Subcutaneous abdominal adipose tissue (tissue), 5 donors: ENCODE measurements around the gene CDS2.
A peak's percentile ranks its signal among the peaks of the same experiment; 100 is the strongest.

Experiments
- H3K27ac ChIP-seq: one replicate; pipeline ENCODE4 v1.7.0; 2013; ENCODE audit warnings: low read depth, mild to moderate bottlenecking, inconsistent platforms, low read length, moderate library complexity
- H3K27me3 ChIP-seq, 5 donors: one replicate each; pipeline ENCODE4 v1.7.0; 2013; ENCODE audit warnings: low read length in 5 of 5, inconsistent platforms in 1 of 5; ENCODE audit not compliant: control insufficient read depth in 5 of 5, insufficient read depth in 4 of 5
- H3K36me3 ChIP-seq, 5 donors: one replicate each; pipeline ENCODE4 v1.7.0; 2013; ENCODE audit warnings: low read length in 5 of 5; ENCODE audit not compliant: control insufficient read depth in 5 of 5, insufficient read depth in 5 of 5
- H3K4me1 ChIP-seq, 5 donors: one replicate each; pipeline ENCODE4 v1.7.0; 2013; ENCODE audit warnings: low read length in 5 of 5, mild to moderate bottlenecking in 3 of 5, moderate library complexity in 1 of 5; ENCODE audit not compliant: control insufficient read depth in 5 of 5, insufficient read depth in 5 of 5
- H3K4me3 ChIP-seq, 5 donors: one replicate each; pipeline ENCODE4 v1.7.0; 2013; ENCODE audit warnings: low read length in 5 of 5, low read depth in 1 of 5
- H3K9ac ChIP-seq, 5 donors: one replicate each; pipeline ENCODE4 v1.7.0; 2013; ENCODE audit warnings: low read length in 5 of 5, mild to moderate bottlenecking in 4 of 5, moderate library complexity in 3 of 5
- H3K9me3 ChIP-seq, 5 donors: one replicate each; pipeline ENCODE4 v1.7.0; 2013; ENCODE audit warnings: low read length in 5 of 5; ENCODE audit not compliant: control insufficient read depth in 5 of 5
- donor health status: healthy.
- donor health status: healthy.
- donor health status: healthy.
- donor health status: healthy.
- donor health status: healthy.

Gene CDS2

DNA sequence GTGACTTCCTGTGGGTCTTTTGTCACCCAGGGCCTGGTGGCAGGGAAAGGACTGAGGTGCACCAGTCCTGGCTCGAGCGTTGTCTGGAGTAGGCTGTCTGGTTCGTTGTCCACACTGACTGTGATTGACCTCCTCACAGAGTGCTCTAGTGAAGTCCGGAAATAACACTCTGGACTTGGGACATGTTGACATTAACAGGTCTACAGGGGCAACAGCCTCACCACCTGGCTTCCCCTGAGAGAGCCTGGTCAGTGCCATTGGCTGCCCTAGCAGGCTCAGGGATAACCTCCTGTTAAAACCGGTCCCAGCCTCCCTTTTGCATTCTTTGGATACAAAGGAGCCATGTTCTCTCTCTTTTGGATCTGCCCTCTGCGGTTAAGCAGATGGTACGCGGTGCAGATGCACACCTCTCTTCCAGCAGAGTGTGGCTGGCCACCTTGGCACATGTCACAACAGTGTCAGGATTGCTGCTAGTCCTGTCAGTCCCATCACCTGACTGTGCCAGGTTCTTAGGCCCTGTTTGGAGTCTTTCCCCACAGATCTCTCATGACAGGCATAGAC, 46.2 kb downstream of the CDS2 start:
- Histone ChIP-seq H3K4me3 (no peak overlapping the region), H3K4me1 (peaks cover 8 to 85% (median 55%) of the 10 kb centered on the region in 5 donors), H3K27ac (peak overlapping the region; percentile 9), H3K27me3 (no peaks in the 10 kb centered on the region), H3K9me3 (no peaks in the 10 kb centered on the region), H3K9ac (peak overlapping the region in 1 of 5 donors; percentile 14), H3K36me3 (peaks cover 0 to 22% (median 21%) of the 10 kb centered on the region in 5 donors)

DNA sequence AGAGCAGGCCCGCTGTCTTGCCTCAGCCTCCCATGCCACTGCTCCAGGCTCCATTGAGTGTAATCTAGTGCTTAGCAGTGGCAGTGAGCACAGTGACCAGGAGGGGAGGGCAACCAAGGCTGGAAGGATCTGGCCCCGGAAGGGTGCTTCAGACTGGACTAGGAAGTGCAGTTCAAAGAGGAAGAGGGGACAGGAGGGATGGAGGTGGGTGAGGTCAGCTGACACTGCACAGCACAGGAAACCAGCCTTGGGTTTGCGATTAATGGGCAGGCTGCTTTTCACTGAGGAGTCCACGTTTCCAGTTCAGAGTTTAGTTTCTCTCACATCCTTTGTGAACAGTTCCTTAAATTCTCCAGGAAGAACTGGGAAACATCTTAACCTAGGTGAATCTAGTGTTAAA, 46.9 kb downstream of the CDS2 start:
- Histone ChIP-seq H3K9me3 (no peaks in the 10 kb centered on the region), H3K27me3 (no peaks in the 10 kb centered on the region), H3K27ac (peak overlapping the region; percentile 9), H3K9ac (no peak overlapping the region), H3K4me3 (no peak overlapping the region), H3K36me3 (peaks cover 0 to 30% (median 26%) of the 10 kb centered on the region in 5 donors), H3K4me1 (peaks cover 5 to 87% (median 50%) of the 10 kb centered on the region in 5 donors)

DNA sequence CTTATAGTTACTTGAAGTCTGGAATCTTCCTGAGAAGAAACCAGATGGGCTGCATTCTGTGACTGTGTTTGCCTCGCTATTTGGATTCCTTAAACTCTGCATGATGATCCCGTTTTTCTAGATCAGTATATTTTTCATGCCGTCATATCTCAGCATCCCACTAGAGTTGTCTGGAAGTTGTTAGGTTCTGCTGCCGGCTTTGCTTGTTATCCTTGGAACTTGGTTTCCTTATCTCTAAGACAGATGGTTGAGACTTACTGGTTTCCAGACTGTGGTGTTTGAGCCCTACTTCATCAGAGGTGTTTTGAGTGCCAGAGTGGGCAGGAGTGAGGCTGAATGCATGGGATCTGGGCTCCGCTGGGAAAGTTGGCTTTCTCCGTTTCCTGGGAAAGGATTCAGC, 50.3 kb downstream of the CDS2 start:
- Histone ChIP-seq H3K27ac (no peak overlapping the region), H3K4me3 (no peak overlapping the region), H3K9ac (peak overlapping the region in 1 of 5 donors; percentile 2), H3K27me3 (no peaks in the 10 kb centered on the region), H3K9me3 (no peaks in the 10 kb centered on the region), H3K36me3 (peaks cover 4 to 55% (median 40%) of the 10 kb centered on the region in 5 donors), H3K4me1 (peaks cover 0 to 58% (median 22%) of the 10 kb centered on the region in 5 donors)

DNA sequence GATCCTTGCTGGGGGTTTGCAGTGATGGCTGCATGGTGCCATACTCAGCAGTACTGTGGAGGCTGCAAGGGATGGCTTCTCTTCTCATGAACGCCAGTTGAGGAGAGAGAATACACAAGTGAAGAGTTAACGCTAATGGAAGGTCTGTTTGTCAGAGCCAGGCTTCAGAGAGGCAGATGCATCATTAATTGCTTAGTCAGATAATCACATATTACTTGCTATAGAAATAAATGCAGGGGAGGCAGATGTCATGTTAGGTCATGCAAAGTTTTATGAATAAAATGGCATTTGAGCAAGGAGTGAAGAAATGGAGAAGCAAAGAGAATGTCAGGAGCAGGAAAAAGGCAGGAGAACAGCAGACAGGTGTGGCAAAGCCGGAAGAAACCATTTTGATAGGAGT, 51.2 kb downstream of the CDS2 start:
- Histone ChIP-seq H3K4me3 (no peak overlapping the region), H3K36me3 (peaks cover 13 to 65% (median 50%) of the 10 kb centered on the region in 5 donors), H3K9me3 (no peaks in the 10 kb centered on the region), H3K27ac (no peak overlapping the region), H3K27me3 (no peaks in the 10 kb centered on the region), H3K4me1 (peaks cover 0 to 55% (median 20%) of the 10 kb centered on the region in 5 donors), H3K9ac (no peak overlapping the region)

DNA sequence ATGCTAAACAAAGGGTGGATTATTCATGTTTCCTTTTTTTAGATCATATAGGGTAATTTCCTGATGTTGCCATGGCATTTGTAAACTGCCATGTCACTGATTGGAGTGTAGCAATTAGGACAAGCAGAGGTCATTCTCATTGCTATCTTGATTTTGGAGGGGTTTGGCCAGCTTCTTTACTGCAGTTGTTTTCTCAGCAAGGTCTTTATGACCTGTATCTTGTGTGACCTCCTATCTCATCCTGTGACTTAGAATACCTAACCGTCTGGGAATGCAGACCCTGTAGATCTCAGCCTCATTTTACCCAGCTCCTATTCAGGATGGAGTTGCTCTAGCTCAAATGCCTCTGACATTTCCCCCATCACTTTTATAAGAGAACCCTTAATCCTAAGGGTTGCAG, 53.6 kb downstream of the CDS2 start:
- Histone ChIP-seq H3K36me3 (peaks cover 17 to 81% (median 47%) of the 10 kb centered on the region in 5 donors), H3K9me3 (no peaks in the 10 kb centered on the region), H3K27me3 (no peaks in the 10 kb centered on the region), H3K4me1 (peaks cover 0 to 32% (median 8%) of the 10 kb centered on the region in 5 donors), H3K4me3 (no peak overlapping the region), H3K27ac (no peak overlapping the region), H3K9ac (no peak overlapping the region)

DNA sequence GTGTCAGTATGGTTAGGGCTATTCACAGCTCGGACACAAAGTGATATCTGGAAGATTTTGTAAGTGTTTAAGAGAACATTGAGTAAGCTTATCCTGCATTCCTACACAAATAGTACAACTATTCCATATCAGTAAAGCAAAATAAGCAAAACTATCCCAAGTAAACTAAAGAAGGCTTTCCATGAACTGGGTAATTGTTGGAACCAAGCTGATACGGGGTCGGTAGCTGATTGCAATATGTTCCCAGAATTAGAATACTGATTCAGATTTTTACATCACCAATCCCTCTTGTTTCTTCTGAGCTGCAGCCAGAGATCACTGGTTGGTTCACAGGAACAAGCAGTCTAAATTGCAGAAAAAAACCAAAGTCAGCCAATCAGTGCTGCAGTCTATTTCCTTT, 54.1 kb downstream of the CDS2 start:
- no peaks in the 10 kb centered on the region for H3K9me3 ChIP-seq
- H3K27me3 ChIP-seq = no peaks in the 10 kb centered on the region
- no peak overlapping the region for H3K27ac ChIP-seq
- H3K36me3 ChIP-seq = peaks cover 17 to 86% (median 52%) of the 10 kb centered on the region in 5 donors
- H3K9ac ChIP-seq = no peak overlapping the region
- no peak overlapping the region for H3K4me3 ChIP-seq
- H3K4me1 ChIP-seq = peaks cover 0 to 27% (median 8%) of the 10 kb centered on the region in 5 donors

DNA sequence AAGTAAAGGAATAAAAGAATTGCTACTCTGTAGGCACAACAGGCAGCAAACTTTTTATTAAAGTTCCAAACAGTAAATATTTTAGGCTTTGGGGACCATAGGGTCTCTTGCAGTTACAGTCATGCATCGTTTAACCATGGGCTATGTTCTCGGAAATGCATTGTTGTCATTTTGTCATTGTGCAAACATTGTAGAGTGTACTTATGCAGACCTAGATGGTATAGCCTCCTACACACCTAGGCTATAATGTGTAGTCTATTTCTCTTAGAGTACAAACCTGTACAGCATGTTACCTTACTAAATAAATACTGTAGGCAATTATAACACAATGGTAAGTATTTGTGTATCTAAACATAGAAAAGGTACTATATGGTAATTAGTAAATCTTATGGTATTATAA, 54.7 kb downstream of the CDS2 start:
- H3K36me3 ChIP-seq = peaks cover 17 to 88% (median 55%) of the 10 kb centered on the region in 5 donors
- H3K9ac ChIP-seq = no peak overlapping the region
- H3K4me1 ChIP-seq = peaks cover 0 to 25% (median 8%) of the 10 kb centered on the region in 5 donors
- H3K9me3 ChIP-seq = no peaks in the 10 kb centered on the region
- no peaks in the 10 kb centered on the region for H3K27me3 ChIP-seq
- H3K4me3 ChIP-seq = no peak overlapping the region
- H3K27ac ChIP-seq = no peak overlapping the region

DNA sequence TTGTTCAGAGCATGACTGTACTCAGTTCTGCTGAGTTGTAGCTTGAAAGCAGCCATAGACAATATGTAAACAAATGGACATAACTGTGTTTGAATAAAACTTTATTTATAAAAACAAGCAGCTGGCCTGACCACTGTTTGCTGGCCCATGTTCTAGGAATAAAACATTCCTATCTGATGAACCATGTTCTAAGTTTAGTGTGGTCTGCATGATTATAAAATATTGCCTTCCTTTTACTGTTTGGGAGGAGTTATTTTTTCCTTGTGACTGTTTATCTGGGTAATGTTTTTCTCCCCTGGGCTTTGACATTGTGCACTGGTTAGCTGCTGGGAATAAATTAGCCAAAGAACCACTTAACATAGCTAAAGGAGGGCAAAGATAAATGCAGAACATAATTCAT, 55.1 kb downstream of the CDS2 start:
- peaks cover 17 to 88% (median 55%) of the 10 kb centered on the region in 5 donors for H3K36me3 ChIP-seq
- no peak overlapping the region for H3K27ac ChIP-seq
- H3K9ac ChIP-seq = no peak overlapping the region
- H3K4me3 ChIP-seq = no peak overlapping the region
- H3K9me3 ChIP-seq = no peaks in the 10 kb centered on the region
- peaks cover 0 to 25% (median 8%) of the 10 kb centered on the region in 5 donors for H3K4me1 ChIP-seq
- H3K27me3 ChIP-seq = no peaks in the 10 kb centered on the region

DNA sequence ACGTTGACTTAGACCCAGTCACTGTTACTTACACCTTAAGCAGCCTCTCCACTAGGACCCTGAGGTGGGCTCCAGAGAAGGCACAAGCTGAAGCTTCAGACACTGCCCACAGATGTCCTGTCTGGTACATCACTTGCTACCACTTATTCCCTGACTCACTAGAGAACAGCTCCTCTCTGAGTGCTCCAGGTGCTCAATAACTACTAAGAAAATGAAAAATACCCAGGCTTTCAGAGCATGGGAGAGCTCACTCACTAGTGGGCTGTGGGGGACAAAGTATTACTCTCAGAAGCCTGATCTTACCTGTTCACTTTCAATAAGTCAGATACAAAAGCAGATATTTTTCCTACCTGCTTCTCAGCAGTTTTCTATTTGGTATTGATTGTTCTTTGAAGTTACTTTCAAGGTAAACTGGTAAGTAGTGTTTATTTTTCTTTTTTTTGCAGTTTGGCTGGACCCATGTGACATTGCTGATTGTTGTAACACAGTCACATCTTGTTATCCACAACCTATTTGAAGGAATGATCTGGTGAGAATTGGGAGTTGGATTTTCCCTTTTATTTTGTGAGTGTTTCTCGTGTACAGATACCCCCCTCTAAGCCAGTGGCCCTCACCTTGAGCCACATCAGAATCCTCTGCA, 55.9 kb downstream of the CDS2 start:
- Histone ChIP-seq H3K27me3 (no peaks in the 10 kb centered on the region), H3K9ac (no peak overlapping the region), H3K9me3 (no peaks in the 10 kb centered on the region), H3K4me1 (peaks cover 0 to 17% (median 6%) of the 10 kb centered on the region in 5 donors), H3K4me3 (no peak overlapping the region), H3K27ac (no peak overlapping the region), H3K36me3 (peaks cover 20 to 87% (median 56%) of the 10 kb centered on the region in 5 donors)

DNA sequence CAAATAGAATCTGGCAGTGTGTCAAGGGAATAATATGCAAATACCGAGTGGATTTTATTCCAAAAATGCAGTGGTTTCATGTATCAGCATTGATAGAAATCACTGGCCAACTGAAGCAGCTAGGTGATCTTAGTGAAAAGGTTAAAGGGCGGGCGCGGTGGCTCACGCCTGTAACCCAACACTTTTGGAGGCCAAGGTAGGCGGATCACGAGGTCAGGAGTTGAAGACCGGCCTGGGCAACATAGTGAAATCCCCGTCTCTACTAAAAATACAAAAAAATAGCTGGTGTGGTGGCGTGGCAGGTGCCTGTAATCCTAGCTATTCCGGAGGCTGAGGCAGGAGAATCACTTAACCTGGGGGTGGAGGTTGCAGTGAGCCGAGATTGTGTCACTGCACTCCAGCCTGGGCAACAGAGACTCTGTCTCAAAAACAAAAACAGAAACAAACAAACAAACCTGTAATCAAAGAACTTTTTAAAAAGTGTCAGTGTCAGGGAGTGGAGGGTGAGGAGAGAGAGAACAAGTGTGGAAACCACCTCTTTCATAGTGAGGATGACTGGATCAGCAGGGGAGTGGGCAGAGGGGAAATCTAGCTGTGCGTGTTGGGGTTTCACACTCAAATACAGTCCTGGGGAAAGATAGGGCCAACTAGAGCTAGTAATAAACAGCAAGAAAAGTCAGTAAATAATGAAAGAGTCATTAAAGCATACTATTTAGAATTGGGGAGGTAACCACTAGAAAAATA, 57.1 kb downstream of the CDS2 start:
- Histone ChIP-seq H3K9me3 (no peaks in the 10 kb centered on the region), H3K27me3 (no peaks in the 10 kb centered on the region), H3K4me1 (peaks cover 0 to 9% (median 3%) of the 10 kb centered on the region in 5 donors), H3K27ac (no peak overlapping the region), H3K36me3 (peaks cover 20 to 85% (median 55%) of the 10 kb centered on the region in 5 donors), H3K4me3 (no peak overlapping the region), H3K9ac (no peak overlapping the region)
